GM21619 (cell line): ENCODE results near the gene TIAM1.

Source experiments
- ATAC-seq: cut with Tn5 transposase; IDR thresholded peaks from one replicate; pipeline ENCODE4 v1.9.1; 2021; ENCODE audit not compliant: unreplicated experiment

TIAM1 gene

GRCh38 chr21:31356440-31356839 lies 12.4 kb upstream of the TIAM1 start:
- ATAC-seq = no peak

- ATAC-seq = no peak
Measured at GRCh38 chr21:31354604-31355443, 10.8 kb upstream of the TIAM1 start.

GRCh38 chr21:31354122-31354521 lies 10.1 kb upstream of the TIAM1 start:
- no peak for ATAC-seq

- no peak for ATAC-seq
Measured at GRCh38 chr21:31352836-31353235, 8.8 kb upstream of the TIAM1 start.

GRCh38 chr21:31351960-31352359 lies 7.9 kb upstream of the TIAM1 start:
- no peak for ATAC-seq

GRCh38 chr21:31351438-31351837 lies 7.4 kb upstream of the TIAM1 start:
- ATAC-seq = no peak

- no peak for ATAC-seq
Measured at GRCh38 chr21:31349208-31349607, 5.1 kb upstream of the TIAM1 start.

- no peak for ATAC-seq
Measured at GRCh38 chr21:31348188-31348587, 4.1 kb upstream of the TIAM1 start.

GRCh38 chr21:31347435-31348032 lies 3.5 kb upstream of the TIAM1 start:
- no peak for ATAC-seq

- ATAC-seq = no peak
Measured at GRCh38 chr21:31346256-31346821, 2.3 kb upstream of the TIAM1 start.

GRCh38 chr21:31345136-31345535 lies 1.1 kb upstream of the TIAM1 start:
- no peak for ATAC-seq

- no peak for ATAC-seq
Measured at GRCh38 chr21:31343030-31343510, 991 bp downstream of the TIAM1 start.

- no peak for ATAC-seq
Measured at GRCh38 chr21:31342348-31342747, 1.7 kb downstream of the TIAM1 start.

- ATAC-seq = no peak
Measured at GRCh38 chr21:31340942-31341487, 3.0 kb downstream of the TIAM1 start.

- no peak for ATAC-seq
Measured at GRCh38 chr21:31340514-31340913, 3.5 kb downstream of the TIAM1 start.

GRCh38 chr21:31339721-31340120 lies 4.3 kb downstream of the TIAM1 start:
- no peak for ATAC-seq

- ATAC-seq = no peak
Measured at GRCh38 chr21:31338908-31339368, 5.1 kb downstream of the TIAM1 start.

GRCh38 chr21:31337996-31338907 lies 5.8 kb downstream of the TIAM1 start:
- ATAC-seq = no peak

- no peak for ATAC-seq
Measured at GRCh38 chr21:31337086-31337485, 7.0 kb downstream of the TIAM1 start.

GRCh38 chr21:31336739-31337040 lies 7.4 kb downstream of the TIAM1 start:
- ATAC-seq = no peak
